ENCODE data around the gene HELZ. TPM values are rescaled to one million over a fixed set of nuclear protein-coding genes. Genes with fewer than 3 reads are reported as not detected.

The HELZ gene
- total RNA-seq, 2 donors from 2014 or later: 51.4 to 74.7 TPM

- H3K36me3 ChIP-seq (ENCODE audit: control insufficient read depth, insufficient read depth, low read length): peaks cover 91% of the 10 kb centered on the region
- TF ChIP-seq CTCF (conservative IDR thresholded peaks at IDR 0.05): peak; percentile 55
- no peak for DNase-seq
- peaks cover 27% of the 10 kb centered on the region for H3K9me3 ChIP-seq (ENCODE audit: control insufficient read depth, low read length)
- WGBS, 2 experiments (ENCODE audit: insufficient coverage in 1 of 2, insufficient read length in 1 of 2): 75% methylated on average over 1 of the region's 1 CpG; no CpG with 5 or more reads in 1 of the 2 experiments
- Mint-ChIP-seq H3K27me3 (ENCODE audit: insufficient read depth) (no peaks in the 10 kb centered on the region), H3K4me3 (no peak overlapping the region), H3K27ac (no peak overlapping the region), H3K4me1 (no peaks in the 10 kb centered on the region), H3K36me3 (ENCODE audit: low read depth) (peaks cover 74% of the 10 kb centered on the region), H3K9me3 (peaks cover 17% of the 10 kb centered on the region)
- no peak overlapping the region for H3K27ac ChIP-seq (ENCODE audit: low read depth, low read length)
- H3K4me1 ChIP-seq (ENCODE audit: control insufficient read depth, insufficient read depth, low read length): no peaks in the 10 kb centered on the region
- no peak overlapping the region for H3K4me3 ChIP-seq (ENCODE audit: low read length)
- H3K9ac ChIP-seq (ENCODE audit: extremely low read depth, low read length, poor library complexity, severe bottlenecking): no peak overlapping the region
- H3K27me3 ChIP-seq (ENCODE audit: control insufficient read depth, insufficient read depth, low read length, poor library complexity, severe bottlenecking): no peaks in the 10 kb centered on the region
Observed at GRCh38 chr17:67116045-67116575, 128.9 kb downstream of the HELZ start.

GRCh38 chr17:67115401-67115800 lies 129.6 kb downstream of the HELZ start:
- Histone ChIP-seq H3K4me1 (ENCODE audit: control insufficient read depth, insufficient read depth, low read length) (no peaks in the 10 kb centered on the region), H3K27ac (ENCODE audit: low read depth, low read length) (no peak overlapping the region), H3K9ac (ENCODE audit: extremely low read depth, low read length, poor library complexity, severe bottlenecking) (no peak overlapping the region), H3K27me3 (ENCODE audit: control insufficient read depth, insufficient read depth, low read length, poor library complexity, severe bottlenecking) (no peaks in the 10 kb centered on the region), H3K36me3 (ENCODE audit: control insufficient read depth, insufficient read depth, low read length) (peaks cover 91% of the 10 kb centered on the region), H3K4me3 (ENCODE audit: low read length) (no peak overlapping the region), H3K9me3 (ENCODE audit: control insufficient read depth, low read length) (peaks cover 24% of the 10 kb centered on the region)
- no peak overlapping the region for H3K27ac Mint-ChIP-seq
- H3K27me3 Mint-ChIP-seq (ENCODE audit: insufficient read depth): no peaks in the 10 kb centered on the region
- 86% methylated on average over 1 of the region's 1 CpG; no CpG with 5 or more reads in 1 of the 2 experiments for WGBS, 2 experiments (ENCODE audit: insufficient coverage in 1 of 2, insufficient read length in 1 of 2)
- peaks cover 69% of the 10 kb centered on the region for H3K36me3 Mint-ChIP-seq (ENCODE audit: low read depth)
- no peak overlapping the region for H3K4me3 Mint-ChIP-seq
- TF ChIP-seq CTCF (conservative IDR thresholded peaks at IDR 0.05): no peak
- no peak for DNase-seq
- H3K9me3 Mint-ChIP-seq: peaks cover 17% of the 10 kb centered on the region
- H3K4me1 Mint-ChIP-seq: peaks cover 2% of the 10 kb centered on the region

GRCh38 chr17:67113486-67113885 lies 131.5 kb downstream of the HELZ start:
- Histone ChIP-seq H3K9ac (ENCODE audit: extremely low read depth, low read length, poor library complexity, severe bottlenecking) (no peak overlapping the region), H3K9me3 (ENCODE audit: control insufficient read depth, low read length) (peaks cover 22% of the 10 kb centered on the region), H3K27ac (ENCODE audit: low read depth, low read length) (no peak overlapping the region), H3K27me3 (ENCODE audit: control insufficient read depth, insufficient read depth, low read length, poor library complexity, severe bottlenecking) (no peaks in the 10 kb centered on the region), H3K36me3 (ENCODE audit: control insufficient read depth, insufficient read depth, low read length) (peaks cover 88% of the 10 kb centered on the region), H3K4me3 (ENCODE audit: low read length) (no peak overlapping the region), H3K4me1 (ENCODE audit: control insufficient read depth, insufficient read depth, low read length) (no peaks in the 10 kb centered on the region)
- no peak for DNase-seq
- TF ChIP-seq CTCF (conservative IDR thresholded peaks at IDR 0.05): no peak
- Mint-ChIP-seq H3K27ac (no peak overlapping the region), H3K9me3 (peaks cover 17% of the 10 kb centered on the region), H3K27me3 (ENCODE audit: insufficient read depth) (no peaks in the 10 kb centered on the region), H3K4me3 (no peak overlapping the region), H3K36me3 (ENCODE audit: low read depth) (peaks cover 66% of the 10 kb centered on the region), H3K4me1 (peaks cover 2% of the 10 kb centered on the region)
- WGBS, 2 experiments (ENCODE audit: insufficient coverage in 1 of 2, insufficient read length in 1 of 2): 95 to 100% methylated on average over 4 to 5 of the region's 5 CpGs

All from endodermal cell (in vitro differentiated cells).